Activated gamma-delta T cell (primary cell): Measurements from ENCODE around the gene CLSTN1.

ENCODE experiments used
- DNase-seq: peaks from one replicate; lab custom pipeline; 2025; lab: John Stamatoyannopoulos, UW

Gene CLSTN1

GRCh38 chr1:9680828-9681227, 142.9 kb downstream of the CLSTN1 start:
- no peak for DNase-seq

- DNase-seq, result no peak
Measured at GRCh38 chr1:9680091-9680490, 143.7 kb downstream of the CLSTN1 start.
